Dendritic cell treated with granulocyte-macrophage colony-stimulating factor and Interleukin-4, amounts not matched to agents 40 ng/mL and 50 ng/mL, for 4 days (primary cell): ENCODE measurements around the gene NAXD.
"Not testable (repeated sequence)": the region's sequence is repeated elsewhere in the genome, so short reads cannot be mapped to it uniquely, and the experiment has no call there.

Experiments
- H3K27ac Mint-ChIP-seq: one replicate; pipeline ENCODE4 v1.8.0; 2022; ENCODE audit warnings: mild to moderate bottlenecking, mixed read lengths
- H3K27me3 Mint-ChIP-seq: one replicate; pipeline ENCODE4 v1.8.0; 2022; ENCODE audit warnings: mild to moderate bottlenecking, mixed read lengths
- H3K36me3 Mint-ChIP-seq: one replicate; pipeline ENCODE4 v1.8.0; 2022; ENCODE audit warnings: low read depth, mixed read lengths
- H3K4me1 Mint-ChIP-seq: one replicate; pipeline ENCODE4 v1.8.0; 2022; ENCODE audit warnings: low read depth, mixed read lengths
- H3K4me3 Mint-ChIP-seq: one replicate; pipeline ENCODE4 v1.8.0; 2022; ENCODE audit warnings: mild to moderate bottlenecking, moderate library complexity, mixed read lengths
- H3K9me3 Mint-ChIP-seq: one replicate; pipeline ENCODE4 v1.8.0; 2022; ENCODE audit warnings: mixed read lengths
- intact Hi-C: fragments of 100-400 bp; cut with micrococcal nuclease; formaldehyde crosslinking; loops from one replicate; pipeline ENCODE4 v1.15.0; 2022

Gene NAXD

DNA sequence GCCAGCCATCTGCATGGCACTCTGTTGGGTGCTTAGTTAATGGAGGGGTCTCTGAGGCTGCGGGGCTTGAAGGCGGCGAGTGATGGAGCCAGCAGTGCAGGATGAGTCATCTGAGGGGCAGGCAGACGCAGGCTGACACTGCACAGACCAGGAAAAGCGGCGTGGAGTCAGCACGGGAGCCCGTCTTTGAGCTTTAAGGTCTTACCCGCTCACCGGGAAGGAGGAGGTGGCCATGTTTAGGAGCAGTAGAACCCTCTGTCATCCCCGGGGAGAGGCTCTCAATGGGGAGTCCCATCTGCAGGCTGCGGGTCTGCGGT is 13.1 kb downstream of the NAXD start:
- no peak overlapping the region for H3K4me3 Mint-ChIP-seq

DNA sequence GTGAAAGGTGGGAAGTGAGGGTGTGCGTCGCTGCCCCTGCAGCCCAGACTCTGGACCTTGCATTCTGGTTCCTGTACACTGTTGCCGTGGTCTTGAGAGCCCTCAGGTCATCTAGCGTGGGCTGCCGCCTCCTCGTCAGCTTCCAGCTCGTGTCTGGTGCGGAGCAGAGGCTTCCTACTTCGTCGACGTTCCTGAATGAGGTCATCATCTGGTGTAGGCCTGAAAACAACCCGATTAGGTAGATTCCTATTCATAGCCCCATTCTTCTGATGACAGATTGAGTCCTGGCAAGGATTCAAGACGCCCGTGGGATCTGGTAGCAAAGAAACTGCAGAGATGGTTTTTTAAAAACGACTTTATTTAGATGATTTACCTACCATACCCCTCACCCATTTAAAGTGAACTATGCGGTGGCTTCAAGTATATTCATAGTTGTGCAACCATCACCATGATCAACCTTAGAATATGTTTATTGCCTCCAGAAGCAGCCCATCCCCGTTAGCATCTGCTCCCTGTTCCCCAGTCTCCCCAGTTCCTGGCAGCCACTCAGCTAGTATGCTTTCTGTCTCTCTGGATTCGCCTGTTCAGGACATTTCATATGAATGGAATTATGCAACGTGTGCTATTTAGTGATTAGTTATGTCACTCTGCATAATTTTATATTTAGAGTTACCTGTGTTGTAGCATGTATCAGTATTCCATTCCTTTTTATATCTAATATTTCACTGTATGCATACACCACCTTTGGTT is 13.8 kb downstream of the NAXD start:
- H3K4me1 Mint-ChIP-seq, result peaks cover 7% of the 10 kb centered on the region
- H3K36me3 Mint-ChIP-seq, result peaks cover 92% of the 10 kb centered on the region
- no peak overlapping the region for H3K27ac Mint-ChIP-seq

More for the DNA sequence above, 13.1 kb downstream of the NAXD start:
- Mint-ChIP-seq H3K27ac (no peak overlapping the region), H3K4me1 (peaks cover 7% of the 10 kb centered on the region), H3K36me3 (peaks cover 94% of the 10 kb centered on the region), H3K9me3 (no peaks in the 10 kb centered on the region), H3K27me3 (no peaks in the 10 kb centered on the region)
- intact Hi-C loops, result no loop called here

DNA sequence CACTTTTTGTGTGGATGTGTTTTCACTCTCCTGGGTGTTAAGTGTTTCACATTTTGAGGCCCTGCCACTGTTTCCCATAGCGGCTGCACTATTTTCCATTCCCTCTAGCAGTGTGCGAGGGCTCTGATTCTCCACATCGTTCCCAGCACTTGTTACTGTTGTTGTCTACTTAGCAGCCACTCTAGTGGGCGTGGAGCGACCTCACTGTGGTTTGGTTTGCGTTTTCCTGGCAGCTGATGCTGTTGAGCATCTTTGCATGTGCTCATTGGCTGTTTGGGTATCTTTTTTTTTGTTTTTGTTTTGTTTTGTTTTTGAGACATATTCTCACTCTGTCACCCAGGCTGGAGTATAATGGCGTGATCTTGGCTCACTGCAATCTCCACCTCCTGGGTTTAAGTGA is 14.4 kb downstream of the NAXD start:
- H3K4me1 Mint-ChIP-seq, result peaks cover 7% of the 10 kb centered on the region
- intact Hi-C loops, result no loop called here
- no peak overlapping the region for H3K27ac Mint-ChIP-seq
- no peak overlapping the region for H3K4me3 Mint-ChIP-seq
- H3K36me3 Mint-ChIP-seq, result peaks cover 93% of the 10 kb centered on the region
- H3K27me3 Mint-ChIP-seq, result no peaks in the 10 kb centered on the region
- no peaks in the 10 kb centered on the region for H3K9me3 Mint-ChIP-seq

More for the DNA sequence above, 13.8 kb downstream of the NAXD start:
- intact Hi-C loops, result no loop called here
- no peaks in the 10 kb centered on the region for H3K9me3 Mint-ChIP-seq
- no peaks in the 10 kb centered on the region for H3K27me3 Mint-ChIP-seq
- H3K4me3 Mint-ChIP-seq, result no peak overlapping the region

DNA sequence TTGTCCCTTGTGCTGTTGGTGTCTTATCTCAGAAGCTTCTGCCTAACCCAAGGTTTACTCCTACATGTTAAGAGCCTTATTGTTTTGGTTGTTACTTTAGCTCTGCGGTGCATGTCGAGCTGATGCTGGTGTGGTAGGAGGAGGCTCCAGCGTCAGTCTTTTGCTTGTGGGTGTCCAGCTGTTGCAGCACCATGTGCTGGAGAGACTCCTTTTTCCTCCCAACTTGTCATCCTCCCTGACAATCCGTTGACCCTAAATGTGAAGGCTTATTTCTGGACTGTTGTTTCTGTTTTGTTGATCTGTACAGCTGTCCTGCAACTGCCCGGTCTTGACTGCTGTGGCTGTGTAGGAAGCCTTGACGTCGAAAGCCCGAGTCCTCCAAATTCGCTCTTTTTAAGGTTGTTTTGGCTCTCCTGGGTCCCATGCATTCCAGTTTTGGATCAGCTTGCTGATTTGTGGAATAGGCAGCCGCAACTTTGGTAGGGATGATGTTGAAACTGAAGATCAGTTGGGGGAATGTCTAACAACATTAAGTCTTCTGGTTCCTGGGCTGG is 15.3 kb downstream of the NAXD start:
- Mint-ChIP-seq H3K36me3 (peaks cover 93% of the 10 kb centered on the region), H3K4me3 (no peak overlapping the region), H3K27ac (no peak overlapping the region), H3K9me3 (no peaks in the 10 kb centered on the region), H3K27me3 (no peaks in the 10 kb centered on the region), H3K4me1 (peaks cover 4% of the 10 kb centered on the region)
- intact Hi-C loops, result no loop called here

DNA sequence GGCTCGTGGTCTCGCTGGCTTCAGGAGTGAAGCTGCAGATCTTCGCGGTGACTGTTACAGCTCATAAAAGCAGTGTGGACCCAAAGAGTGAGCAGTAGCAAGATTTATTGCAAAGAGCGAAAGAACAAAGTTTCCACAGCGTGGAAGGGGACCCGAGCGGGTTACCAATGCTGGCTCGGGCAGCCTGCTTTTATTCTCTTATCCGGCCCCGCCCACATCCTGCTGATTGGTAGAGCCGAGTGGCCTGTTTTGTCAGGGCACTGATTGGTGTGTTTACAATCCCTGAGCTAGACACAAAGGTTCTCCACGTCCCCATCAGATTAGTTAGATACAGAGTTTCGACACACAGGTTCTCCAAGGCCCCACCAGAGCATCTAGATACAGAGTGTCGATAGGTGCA is 16.9 kb downstream of the NAXD start:
- H3K4me3 Mint-ChIP-seq, H3K9me3 Mint-ChIP-seq, H3K27me3 Mint-ChIP-seq, intact Hi-C loops, H3K4me1 Mint-ChIP-seq, H3K27ac Mint-ChIP-seq: not testable (repeated sequence)
- H3K36me3 Mint-ChIP-seq, result peaks cover 93% of the 10 kb centered on the region

DNA sequence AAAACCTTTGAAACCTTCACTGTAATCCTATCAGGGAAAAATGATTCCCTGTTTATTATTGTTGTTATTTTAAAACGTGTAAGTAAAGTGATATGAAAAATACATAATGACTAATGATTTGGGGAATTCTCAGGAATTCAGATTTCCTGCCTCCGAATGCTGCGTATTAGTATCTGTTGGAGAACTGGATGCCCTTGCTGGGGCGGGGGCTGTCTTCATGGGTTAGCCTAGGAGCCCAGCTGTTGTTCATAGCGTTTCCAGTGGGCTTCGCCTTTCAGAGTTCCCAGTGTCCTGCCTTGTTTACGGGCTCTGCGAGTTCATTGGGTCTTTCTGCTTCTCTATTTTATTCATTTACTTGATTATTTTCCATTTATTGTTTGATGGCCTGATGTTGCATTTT is 18.4 kb downstream of the NAXD start:
- peaks cover 93% of the 10 kb centered on the region for H3K36me3 Mint-ChIP-seq
- no peaks in the 10 kb centered on the region for H3K27me3 Mint-ChIP-seq
- intact Hi-C loops, result no loop called here
- no peaks in the 10 kb centered on the region for H3K9me3 Mint-ChIP-seq
- no peak overlapping the region for H3K27ac Mint-ChIP-seq
- no peak overlapping the region for H3K4me3 Mint-ChIP-seq
- H3K4me1 Mint-ChIP-seq, result no peaks in the 10 kb centered on the region

DNA sequence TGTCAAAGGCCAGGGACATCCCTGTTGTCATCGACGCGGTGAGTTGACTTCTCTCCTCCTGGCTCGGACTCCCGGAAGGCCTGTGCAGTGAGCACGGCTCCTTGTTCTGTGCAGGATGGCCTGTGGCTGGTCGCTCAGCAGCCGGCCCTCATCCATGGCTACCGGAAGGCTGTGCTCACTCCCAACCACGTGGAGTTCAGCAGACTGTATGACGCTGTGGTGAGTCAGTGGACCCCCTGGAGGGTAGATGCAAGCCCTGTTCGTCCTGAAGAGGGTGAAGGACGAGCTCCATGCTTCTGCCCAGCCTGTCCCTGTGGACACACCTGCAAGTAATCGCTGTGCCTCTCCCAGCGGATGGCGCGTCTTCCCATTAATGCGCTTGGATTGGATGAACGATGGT is 19.2 kb downstream of the NAXD start:
- Mint-ChIP-seq H3K27me3 (no peaks in the 10 kb centered on the region), H3K4me3 (no peak overlapping the region), H3K36me3 (peaks cover 93% of the 10 kb centered on the region), H3K27ac (no peak overlapping the region), H3K4me1 (no peaks in the 10 kb centered on the region), H3K9me3 (no peaks in the 10 kb centered on the region)
- intact Hi-C loops, result no loop called here

DNA sequence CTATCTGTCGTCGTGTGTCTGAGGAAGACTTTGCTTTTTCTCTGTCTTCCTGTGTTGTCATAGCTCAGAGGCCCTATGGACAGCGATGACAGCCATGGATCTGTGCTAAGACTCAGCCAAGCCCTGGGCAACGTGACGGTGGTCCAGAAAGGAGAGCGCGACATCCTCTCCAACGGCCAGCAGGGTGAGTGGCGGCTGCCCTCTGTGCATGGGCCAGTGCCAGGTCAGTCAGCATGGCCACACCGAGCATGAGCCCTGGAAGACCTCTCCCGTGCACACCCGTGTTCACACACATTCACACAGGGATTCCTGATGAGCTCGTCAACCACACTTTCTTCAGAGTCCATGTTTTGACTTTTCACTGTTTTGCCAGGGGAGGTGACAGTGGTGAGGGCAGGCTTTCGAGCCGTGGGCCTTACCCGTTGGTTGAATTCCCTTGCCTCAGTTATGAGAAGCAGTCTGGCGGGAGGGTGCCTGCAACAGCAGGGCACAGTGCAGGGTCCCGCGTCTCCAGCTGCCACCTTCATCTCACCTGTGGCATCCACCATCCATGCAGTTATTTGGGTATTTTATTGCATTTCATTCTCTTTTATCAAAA is 20.2 kb downstream of the NAXD start:
- H3K27ac Mint-ChIP-seq, result no peak overlapping the region
- peaks cover 93% of the 10 kb centered on the region for H3K36me3 Mint-ChIP-seq
- intact Hi-C loops, result no loop called here
- no peak overlapping the region for H3K4me3 Mint-ChIP-seq
- no peaks in the 10 kb centered on the region for H3K27me3 Mint-ChIP-seq
- no peaks in the 10 kb centered on the region for H3K4me1 Mint-ChIP-seq
- H3K9me3 Mint-ChIP-seq, result no peaks in the 10 kb centered on the region

DNA sequence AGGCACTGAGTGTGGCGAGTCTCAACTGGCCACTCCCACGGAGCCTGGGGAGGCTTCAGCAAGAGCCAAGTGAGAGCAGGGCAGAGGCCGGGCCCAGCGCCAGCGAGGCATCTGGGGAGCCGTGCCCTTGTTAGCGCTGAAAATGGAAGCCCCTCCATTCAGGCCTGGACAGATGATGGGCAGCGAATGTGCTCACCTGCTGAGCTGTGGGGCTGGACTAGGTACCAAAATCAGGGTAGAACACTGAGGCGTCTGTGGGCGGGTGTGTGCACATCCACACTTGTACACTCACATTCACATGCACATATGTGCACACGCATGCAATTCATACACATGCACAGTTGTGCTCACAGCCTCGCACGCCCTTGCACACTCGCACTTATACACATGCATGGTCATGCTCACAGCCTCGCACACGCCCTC is 20.7 kb downstream of the NAXD start:
- intact Hi-C loops, result no loop called here
- Mint-ChIP-seq H3K27me3 (no peaks in the 10 kb centered on the region), H3K27ac (no peak overlapping the region), H3K4me3 (no peak overlapping the region), H3K36me3 (peaks cover 93% of the 10 kb centered on the region), H3K4me1 (no peaks in the 10 kb centered on the region), H3K9me3 (no peaks in the 10 kb centered on the region)

DNA sequence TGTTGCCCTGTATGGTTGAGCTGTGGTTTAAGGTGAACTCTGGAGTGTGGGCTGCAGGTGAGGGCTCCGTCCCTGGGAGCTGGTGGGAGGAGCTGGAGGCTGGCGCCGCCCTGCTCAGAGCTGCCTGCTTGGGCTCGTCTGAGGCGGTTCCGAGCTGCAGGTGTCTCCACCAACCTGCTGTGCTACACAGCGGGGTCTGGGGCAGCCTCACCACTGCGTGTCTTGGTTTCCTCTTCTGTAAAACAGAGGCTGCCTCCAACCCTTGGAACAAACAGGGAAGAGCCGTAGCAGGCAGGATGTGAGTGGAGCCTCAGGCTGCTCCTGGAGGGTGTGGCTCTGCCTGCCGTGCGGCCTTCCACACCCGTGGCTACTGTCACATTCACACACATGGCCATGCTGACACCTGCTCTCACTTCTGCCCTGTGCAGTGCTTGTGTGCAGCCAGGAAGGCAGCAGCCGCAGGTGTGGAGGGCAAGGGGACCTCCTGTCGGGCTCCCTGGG is 21.4 kb downstream of the NAXD start:
- intact Hi-C loops, result no loop called here
- Mint-ChIP-seq H3K27ac (no peak overlapping the region), H3K4me1 (no peaks in the 10 kb centered on the region), H3K27me3 (no peaks in the 10 kb centered on the region), H3K9me3 (no peaks in the 10 kb centered on the region), H3K36me3 (peaks cover 93% of the 10 kb centered on the region), H3K4me3 (no peak overlapping the region)

DNA sequence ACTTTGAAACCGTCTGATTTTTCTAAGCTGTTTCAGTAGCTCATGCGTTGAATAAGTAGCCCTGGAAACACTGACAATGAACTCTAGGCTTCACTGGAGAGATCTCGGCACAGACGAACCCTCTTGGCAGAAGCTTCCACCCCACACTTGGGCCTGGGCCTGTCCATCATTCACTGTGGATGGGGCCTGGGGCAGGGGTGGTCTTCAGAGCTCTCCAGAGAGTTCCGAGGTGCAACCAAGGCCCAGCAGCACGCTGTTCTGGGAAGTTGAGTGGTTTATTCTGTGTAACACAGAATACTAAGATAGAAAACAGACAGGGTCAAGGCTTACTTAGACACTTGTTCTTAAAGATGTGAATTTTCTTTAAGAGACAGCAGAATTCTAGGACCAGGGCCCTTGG is 21.9 kb downstream of the NAXD start:
- Mint-ChIP-seq H3K27me3 (no peaks in the 10 kb centered on the region), H3K9me3 (no peaks in the 10 kb centered on the region), H3K4me3 (no peak overlapping the region), H3K27ac (no peak overlapping the region), H3K36me3 (peaks cover 93% of the 10 kb centered on the region), H3K4me1 (no peaks in the 10 kb centered on the region)
- intact Hi-C loops, result no loop called here

DNA sequence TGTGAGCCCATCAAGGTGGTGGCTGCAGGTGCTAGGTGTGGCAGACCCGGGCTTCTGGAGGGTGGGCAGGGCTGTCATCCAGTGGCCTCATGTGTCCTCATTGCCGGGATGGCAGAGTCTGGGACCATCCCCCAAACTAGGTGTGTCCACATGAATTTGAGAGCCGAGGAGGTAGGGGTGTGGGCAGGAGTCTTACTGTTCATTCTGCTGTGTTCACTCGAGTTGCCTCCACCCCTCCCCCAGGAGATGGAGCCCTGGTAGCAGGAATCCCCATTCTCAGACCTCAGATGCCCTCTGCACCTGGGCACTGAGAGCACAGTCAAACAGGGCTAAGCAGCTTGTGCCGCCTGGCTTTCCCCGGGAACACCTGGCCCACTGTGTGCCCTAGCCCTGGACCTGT is 22.4 kb downstream of the NAXD start:
- peaks cover 93% of the 10 kb centered on the region for H3K36me3 Mint-ChIP-seq
- H3K9me3 Mint-ChIP-seq, result no peaks in the 10 kb centered on the region
- H3K4me3 Mint-ChIP-seq, result no peak overlapping the region
- no peaks in the 10 kb centered on the region for H3K4me1 Mint-ChIP-seq
- no peaks in the 10 kb centered on the region for H3K27me3 Mint-ChIP-seq
- H3K27ac Mint-ChIP-seq, result no peak overlapping the region
- intact Hi-C loops, result no loop called here

DNA sequence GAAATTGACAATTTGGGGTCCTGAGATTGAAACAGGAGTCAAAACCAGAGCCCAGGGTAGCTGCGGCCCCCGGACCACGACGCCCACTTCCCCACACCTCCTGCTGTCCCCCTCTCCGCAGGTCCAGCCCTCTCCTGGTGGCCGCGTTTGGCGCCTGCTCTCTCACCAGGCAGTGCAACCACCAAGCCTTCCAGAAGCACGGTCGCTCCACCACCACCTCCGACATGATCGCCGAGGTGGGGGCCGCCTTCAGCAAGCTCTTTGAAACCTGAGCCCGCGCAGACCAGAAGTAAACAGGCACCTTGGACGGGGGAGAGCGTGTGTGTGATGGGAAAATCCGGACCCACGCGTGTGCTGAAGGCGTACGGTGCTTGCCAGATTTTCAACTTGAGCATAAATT is 22.9 kb downstream of the NAXD start:
- Mint-ChIP-seq H3K4me3 (no peak overlapping the region), H3K27me3 (no peaks in the 10 kb centered on the region), H3K27ac (no peak overlapping the region), H3K4me1 (no peaks in the 10 kb centered on the region), H3K36me3 (peaks cover 94% of the 10 kb centered on the region), H3K9me3 (no peaks in the 10 kb centered on the region)
- intact Hi-C loops, result no loop called here

DNA sequence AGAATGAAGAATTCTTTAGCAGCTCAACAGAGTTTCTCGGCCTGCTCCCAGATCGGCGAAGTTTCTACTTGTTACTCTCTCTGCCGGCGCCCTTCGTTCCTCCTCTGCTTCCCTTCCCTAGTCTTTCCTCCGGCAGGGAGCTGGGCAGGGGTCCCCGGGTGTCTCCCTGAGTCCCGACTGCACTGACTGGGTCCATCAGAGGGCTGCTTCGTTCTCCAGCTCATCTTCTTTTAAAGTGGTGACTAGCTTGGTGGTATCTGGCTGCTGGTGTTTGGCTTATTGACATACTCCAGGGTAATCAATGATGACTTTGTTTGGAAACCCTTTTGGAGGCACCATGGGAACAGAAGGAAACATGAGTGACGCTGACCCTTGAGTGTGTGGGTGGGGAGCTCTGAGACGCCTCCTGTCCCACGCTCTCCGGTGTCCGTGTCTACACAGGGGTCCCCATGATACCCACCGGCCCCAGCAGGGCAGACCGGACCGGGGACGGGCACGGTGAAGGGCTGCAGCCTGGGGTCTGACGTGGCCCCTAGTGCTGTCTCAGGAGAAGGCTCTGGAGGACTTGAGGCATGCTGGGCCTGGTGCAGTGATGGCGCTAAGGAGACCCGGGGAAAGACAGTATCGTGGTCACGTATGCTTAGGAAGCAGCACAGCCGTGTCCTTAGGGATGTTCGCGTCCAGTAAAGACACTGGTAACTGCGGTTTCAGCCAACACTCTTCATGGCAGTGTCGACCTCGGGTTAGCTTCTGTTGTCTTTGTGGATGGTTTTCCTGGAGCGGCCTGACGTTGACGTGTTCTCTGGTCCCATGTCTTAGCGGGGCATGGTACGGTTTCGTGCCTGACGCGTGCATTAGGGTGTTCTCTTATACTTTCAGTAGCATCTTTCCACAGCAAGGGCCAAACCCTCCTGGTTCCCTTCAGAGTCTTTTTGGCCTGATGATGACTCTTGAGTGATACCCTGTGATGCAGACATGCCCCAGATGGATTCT is 23.8 kb downstream of the NAXD start:
- intact Hi-C loops, result no loop called here
- no peak overlapping the region for H3K27ac Mint-ChIP-seq
- no peaks in the 10 kb centered on the region for H3K4me1 Mint-ChIP-seq
- peaks cover 100% of the 10 kb centered on the region for H3K36me3 Mint-ChIP-seq
- no peaks in the 10 kb centered on the region for H3K9me3 Mint-ChIP-seq
- H3K27me3 Mint-ChIP-seq, result no peaks in the 10 kb centered on the region
- no peak overlapping the region for H3K4me3 Mint-ChIP-seq
